GM04504 (cell line): ENCODE measurements around the gene GALE.
"Not testable (repeated sequence)": the region's sequence is repeated elsewhere in the genome, so short reads cannot be mapped to it uniquely, and the experiment has no call there.

Source experiments
- DNase-seq: peaks from one replicate; pipeline ENCODE4 v3.0.0-alpha.2; 2012; ENCODE audit warnings: low read depth

Gene GALE

DNA sequence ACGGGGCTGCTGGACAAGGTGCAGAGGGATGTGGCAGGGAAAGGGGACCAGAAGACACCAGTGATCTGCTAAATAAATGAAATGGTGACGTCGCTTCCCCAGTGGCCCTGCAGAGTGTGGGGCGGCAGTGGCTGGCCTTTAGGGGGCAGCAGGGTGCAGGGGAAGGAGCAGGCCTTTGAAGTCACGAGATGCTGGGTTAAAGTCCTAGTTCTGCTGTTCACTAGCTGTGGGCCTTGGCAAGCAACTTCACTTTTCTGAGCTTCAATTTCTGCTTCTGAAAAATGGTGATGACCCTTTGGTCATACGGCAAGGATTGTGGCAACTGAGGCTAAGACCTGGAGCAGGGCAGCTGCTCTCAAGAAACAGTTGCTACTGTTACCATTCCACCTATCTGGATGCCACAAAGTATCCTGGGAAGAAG lies 9.2 kb upstream of the GALE start:
- no peak for DNase-seq

GRCh38 chr1:23807453-23807852 lies 6.9 kb upstream of the GALE start:
- no peak for DNase-seq

DNA sequence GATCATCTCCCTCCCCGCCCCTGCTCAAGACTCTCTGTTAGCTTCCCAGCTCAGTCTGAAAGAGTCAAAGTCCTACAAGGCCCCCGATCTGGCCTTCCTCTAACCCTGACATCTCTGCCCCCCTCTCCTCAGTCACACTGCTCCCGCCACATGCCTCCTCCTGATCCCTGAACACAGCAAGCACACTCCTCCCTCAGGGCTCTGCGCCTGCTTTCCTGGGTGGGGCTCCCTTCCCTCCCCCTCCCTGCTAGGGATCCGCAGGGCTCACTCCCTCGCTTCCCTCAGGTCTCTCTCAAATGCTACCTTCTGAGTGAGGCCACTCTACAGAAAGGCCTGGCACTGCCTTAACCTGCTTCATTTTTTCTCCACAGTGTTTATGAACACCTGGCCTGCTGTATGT lies 5.7 kb upstream of the GALE start:
- no peak for DNase-seq

- DNase-seq = no peak
Observed at GRCh38 chr1:23805025-23805424, 4.5 kb upstream of the GALE start.

GRCh38 chr1:23804183-23804835 lies 3.8 kb upstream of the GALE start:
- no peak for DNase-seq

DNA sequence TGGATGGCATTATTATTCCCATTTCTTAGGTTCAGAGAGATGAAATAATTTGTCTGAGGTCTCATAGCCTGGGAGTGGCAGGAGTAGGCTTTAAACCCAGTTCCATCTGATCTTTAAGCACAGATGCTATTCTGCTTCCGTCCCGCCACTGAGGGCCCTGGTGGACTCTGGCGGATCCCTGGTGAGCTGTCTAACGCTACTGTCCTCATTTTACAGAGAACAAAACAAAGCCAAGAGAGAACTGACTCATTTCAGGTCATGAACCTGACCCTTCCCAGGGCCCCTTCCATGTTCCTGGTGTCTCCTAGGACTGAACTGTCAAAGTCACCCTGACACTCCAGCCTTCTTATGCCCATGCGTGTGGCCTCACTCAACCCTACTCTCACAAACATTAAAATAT lies 3.1 kb upstream of the GALE start:
- DNase-seq = no peak

- not testable (repeated sequence) for DNase-seq
Observed at GRCh38 chr1:23802809-23803342, 2.3 kb upstream of the GALE start.

DNA sequence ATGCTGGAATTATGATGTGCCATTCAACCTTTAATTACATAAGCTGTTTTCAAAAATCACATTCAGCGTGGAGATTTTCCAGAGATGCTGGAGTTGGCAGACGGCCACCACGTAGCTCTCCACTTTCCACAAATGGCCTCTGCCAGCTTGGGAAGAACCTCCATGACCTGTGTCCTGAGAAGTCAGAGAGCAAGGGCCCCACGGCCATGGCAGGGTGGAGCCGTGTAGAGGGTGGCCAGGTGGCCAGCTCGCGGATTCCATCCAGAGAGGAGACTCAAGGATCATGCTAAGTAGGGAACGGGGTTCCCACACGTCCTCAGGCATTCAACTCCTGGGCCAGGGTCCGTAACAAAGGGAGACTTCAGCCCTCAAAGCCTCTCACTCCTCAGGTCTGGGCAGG lies 1.3 kb upstream of the GALE start:
- DNase-seq = no peak

DNA sequence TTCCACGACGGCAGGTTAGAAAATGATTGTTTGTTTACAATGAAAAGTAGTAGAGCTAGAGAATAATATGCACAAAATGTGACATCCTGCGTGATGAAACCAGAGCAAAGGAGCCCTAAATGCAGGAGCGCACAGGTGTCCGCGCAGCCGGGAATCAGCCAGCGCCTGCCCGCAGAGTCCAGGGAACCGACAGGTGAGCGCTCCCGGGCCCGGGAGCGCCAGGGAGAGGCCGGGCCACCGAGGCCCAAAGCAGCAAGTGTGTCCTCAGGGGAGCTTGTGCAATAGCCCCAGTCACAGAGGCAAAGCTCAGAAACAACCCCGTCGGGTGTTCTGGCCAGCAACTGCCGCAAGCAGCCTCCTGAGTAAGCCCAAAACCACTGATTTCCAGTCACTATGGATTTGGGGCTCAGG lies 789 bp upstream of the GALE start:
- no peak for DNase-seq

- no peak for DNase-seq
Observed at GRCh38 chr1:23799570-23800399, 769 bp downstream of the GALE start.

GRCh38 chr1:23799255-23799569 lies 1.3 kb downstream of the GALE start:
- DNase-seq = no peak

DNA sequence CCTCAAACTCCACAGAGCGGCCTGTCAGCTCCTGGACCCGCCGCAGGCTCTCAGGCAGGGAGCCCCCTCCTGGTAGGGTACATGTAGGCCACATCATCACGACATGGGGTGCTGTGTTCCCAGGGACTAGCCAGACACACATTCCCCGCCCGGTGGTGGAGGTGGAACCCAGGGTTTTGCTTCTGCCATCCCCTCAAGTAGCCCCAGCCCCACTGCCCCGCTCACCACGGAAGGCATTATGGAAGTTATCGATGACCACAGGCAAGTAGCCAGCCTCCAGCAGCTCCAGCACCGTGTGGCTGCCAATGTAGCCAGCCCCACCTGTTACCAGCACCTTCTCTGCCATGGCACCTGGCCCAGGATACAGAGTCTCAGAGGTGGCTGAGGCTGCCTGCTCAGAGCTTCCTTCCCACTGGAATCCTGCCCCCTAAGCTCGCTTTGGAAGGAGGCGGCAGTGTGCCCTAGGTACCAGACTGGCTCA lies 1.9 kb downstream of the GALE start:
- no peak for DNase-seq

DNA sequence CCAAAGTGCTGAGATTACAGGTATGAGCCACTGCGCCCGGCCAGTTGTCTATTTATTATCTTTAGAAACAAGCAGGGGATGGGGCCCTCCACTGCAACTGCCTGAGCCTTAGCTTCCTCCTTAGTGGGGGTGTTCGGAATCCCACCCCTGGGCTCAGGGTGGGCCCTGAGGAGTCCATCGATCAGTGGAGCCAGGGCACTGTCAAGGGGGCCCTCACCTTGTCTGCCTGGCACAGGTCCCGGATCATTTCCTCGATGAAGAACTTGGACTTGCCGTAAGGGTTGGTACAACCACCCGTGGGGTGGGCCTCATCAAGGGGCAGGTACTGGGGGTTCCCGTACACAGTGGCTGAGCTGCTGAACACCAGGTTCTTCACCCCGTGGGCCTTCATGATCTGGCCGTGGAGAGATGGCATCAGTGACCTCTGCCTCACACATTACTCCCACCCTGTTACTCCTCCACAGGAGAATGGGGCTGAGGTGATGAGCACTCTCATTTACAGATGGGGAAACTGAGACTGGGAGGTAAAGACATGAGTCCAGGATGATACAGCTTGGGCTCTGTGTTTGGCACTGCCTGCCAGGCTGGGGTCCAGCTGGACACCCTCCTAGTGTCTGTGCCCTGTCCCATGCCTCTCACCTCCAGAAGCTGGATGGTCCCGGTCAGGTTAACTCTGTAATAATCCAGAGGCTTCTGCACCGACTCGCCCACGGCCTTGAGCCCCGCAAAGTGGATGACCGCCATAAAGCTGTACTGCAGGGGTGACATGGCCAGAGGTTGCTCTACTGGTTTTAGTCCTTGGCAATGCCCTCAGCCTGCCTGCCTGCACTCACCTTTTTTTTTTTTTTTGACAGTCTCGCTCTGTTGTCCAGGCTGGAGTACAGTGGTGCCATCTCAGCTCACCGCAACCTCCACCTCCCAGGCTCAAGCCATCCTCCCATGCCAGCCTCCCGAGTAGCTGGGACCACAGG lies 2.8 kb downstream of the GALE start:
- no peak for DNase-seq

GRCh38 chr1:23796466-23797271 lies 3.9 kb downstream of the GALE start:
- no peak for DNase-seq

- no peak for DNase-seq
Observed at GRCh38 chr1:23795676-23796465, 4.7 kb downstream of the GALE start.

DNA sequence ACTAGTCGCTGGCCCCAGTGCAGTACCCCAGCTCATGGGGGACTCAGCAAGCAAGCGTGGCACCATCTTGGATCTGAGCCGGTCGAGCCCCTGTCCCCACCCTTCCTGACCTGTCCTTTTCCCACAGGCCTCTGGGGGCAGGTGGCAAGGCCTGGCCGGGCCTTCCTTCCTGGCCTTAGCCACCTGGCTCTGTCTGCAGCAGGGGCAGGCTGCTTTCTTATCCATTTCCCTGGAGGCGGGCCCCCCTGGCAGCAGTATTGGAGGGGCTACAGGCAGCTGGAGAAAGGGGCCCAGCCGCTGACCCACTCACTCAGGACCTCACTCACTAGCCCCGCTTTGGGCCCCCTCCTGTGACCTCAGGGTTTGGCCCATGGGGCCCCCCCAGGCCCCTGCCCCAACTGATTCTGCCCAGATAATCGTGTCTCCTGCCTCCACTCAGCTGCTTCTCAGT lies 5.8 kb downstream of the GALE start:
- not testable (repeated sequence) for DNase-seq

GRCh38 chr1:23793861-23794731 lies 6.5 kb downstream of the GALE start:
- no peak for DNase-seq

DNA sequence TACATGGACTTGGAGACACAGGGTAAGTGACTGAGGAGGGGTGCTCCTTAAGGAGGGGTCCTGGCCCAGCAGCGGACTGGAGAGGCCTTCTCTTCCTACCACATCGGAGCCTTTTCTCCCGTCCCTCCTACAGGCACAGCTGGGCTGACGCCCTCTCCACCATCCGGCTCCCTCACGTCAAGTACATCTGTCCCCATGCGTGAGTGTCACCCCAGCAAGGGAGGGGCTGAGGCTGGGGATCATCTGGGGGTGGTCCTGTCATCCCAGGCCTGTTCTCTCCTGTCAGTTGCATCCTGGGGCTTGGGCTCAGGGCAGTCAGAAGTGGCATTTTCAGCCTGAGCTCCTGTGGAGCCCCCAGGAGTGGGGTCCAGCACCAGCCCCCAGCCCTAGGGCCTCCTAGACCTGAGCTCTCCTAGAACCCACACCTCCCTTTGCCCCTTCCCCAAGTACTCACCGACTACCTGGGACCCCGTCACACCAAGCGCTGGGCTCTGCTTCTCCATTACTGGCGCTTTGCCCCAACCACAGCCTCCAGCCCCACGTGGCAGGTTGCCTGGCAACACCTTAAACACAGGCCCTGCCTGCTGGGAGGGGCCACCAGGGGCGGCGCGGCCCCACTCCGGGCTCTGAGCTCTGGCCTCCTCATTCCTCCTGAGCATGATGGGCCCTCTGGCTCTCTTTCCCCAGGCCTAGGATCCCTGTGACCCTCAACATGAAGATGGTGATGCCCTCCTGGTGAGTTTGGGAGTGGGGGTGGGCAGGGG lies 7.4 kb downstream of the GALE start:
- no peak for DNase-seq
